Activated CD4-positive, alpha-beta T cell treated with anti-CD3 and anti-CD28 coated beads, Interleukin-2, amount 50 U/mL, for 16 hours (primary cell): ENCODE results near the gene TMC7.
"Not testable (repeated sequence)": the region's sequence is repeated elsewhere in the genome, so short reads cannot be mapped to it uniquely, and the experiment has no call there.

ENCODE experiments used
- DNase-seq: peaks from one replicate; pipeline ENCODE4 v3.0.0-alpha.2; 2020

The TMC7 gene

DNA sequence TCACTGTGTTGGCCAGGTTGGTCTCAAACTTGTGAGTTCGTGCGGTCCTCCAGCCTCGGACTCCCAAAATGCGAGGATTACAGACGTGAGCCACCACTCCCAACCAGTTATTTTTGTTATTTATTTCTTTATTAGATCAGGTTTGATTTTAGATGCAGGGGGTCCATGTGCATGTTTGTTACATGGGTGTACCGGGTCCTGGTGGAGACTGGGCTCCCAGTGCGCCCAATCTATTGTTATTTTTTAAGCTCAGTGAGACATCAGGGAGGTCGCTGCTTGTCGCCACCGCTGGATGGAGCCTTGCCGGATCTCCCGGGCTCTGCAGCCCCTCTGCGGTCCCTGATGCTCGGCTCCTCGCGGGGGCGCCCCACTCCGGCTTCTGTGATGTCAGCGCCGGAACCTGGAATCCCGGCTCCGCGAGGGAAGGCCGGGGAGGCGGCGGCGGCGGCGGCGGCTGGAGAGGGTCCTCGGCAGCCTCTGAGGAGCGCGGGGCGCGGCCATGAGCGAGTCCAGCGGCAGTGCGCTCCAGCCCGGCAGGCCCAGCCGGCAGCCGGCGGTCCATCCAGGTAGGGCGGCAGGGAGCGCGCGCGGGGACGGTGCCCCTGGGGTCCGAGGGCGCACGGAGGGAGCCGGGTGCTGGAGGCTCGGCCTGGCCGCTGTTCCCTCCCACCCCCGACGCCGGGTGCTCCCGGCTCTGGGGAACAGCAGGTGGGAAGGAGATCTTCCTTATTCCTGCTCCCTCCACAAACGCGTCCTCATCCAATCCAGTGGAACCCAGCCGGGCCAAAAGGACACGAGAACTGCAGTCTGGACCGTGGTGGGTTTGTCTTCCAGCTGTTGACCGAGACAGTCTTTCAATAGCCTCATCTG lies at the start of gene TMC7:
TSS of gene TMC7 (plus strand) at position 370 of the 870 bp plus-strand sequence. CDS start at position 500, 130 bp downstream.
- DNase-seq, result peak; percentile 29

DNA sequence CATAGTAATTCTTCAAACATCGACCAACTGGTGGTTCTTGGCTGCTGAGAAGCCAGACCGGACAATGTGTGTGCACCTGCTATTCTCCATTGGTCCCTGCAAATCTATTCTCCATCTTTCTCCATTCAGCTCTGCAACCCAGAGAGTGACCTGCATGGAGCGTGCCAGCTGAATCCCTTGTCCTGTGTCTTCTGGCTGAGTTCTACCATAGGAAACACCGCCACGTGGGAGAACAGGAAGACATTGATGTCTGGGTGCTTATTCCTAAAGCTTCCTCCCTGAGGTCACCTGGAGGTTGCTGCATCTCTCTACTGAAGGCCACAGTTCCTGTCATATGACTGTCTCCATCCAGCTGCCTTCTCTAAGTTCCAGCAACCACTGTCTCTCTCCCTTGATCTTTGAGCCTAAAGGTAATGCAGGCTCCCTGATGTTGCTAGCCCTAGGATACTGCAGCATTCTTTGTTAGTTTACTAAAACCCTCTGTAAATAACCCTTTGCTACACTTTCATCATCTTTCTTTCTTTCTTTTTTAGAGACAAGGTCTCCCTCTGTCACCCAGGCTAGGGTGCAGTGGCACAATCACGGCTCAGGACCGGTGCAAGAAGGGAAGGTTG lies 46.9 kb upstream of the TMC7 start:
- DNase-seq, result no peak

DNA sequence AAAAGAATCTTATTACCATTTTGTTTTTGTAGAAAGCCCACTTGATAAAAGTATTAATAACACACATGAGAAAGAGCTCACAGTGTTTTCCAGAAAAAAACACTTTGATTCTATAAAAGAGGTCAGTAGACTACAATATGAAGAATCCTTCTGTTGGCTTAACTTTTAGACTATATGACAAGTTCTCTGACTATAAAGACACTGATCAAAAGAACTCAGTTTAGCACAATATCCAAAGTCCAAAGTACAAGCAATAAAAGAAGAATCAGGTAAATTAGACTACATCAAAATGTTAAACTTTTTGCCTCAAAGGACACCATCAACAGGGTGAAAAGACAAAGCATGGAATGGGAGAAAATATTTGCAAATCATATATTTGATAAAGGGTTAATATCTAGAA lies 46.3 kb upstream of the TMC7 start:
- no peak for DNase-seq

DNA sequence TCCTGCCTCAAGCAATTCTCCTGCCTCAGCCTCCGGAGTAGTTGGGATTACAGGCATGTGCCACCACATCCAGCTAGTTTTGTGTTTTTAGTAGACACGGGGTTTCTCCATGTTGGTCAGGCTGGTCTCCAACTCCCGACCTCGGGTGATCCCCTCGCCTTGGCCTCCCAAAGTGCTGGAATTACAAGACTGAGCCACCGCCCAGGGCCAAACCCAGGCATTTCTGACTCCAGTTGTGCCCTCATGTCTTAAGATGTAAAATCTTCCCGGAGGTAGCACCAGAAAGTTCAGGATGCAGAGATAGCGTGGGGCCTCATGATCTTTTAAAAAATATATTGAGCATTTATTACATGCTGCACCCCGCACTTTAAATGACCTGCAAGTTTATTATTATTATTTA lies 44.7 kb upstream of the TMC7 start:
- no peak for DNase-seq

DNA sequence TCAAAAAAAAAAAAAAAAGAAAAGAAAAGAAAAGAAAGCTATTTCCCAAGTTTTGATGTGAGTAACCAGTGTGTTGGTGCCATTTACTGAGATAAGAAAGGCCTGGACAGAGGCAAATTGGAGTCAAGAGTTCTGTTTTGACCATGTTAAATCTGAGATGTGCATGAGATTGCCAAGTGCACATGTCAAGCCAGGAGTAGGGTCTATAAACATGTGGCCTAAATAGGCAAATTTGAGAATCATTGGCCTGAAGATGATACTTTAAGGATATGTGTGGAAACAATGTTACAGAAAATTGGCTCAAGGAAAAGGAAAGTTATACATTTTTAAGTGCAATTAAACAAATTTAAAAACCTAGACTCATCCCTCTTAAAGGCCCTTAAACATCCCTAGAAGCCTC lies 42.3 kb upstream of the TMC7 start:
- no peak for DNase-seq

DNA sequence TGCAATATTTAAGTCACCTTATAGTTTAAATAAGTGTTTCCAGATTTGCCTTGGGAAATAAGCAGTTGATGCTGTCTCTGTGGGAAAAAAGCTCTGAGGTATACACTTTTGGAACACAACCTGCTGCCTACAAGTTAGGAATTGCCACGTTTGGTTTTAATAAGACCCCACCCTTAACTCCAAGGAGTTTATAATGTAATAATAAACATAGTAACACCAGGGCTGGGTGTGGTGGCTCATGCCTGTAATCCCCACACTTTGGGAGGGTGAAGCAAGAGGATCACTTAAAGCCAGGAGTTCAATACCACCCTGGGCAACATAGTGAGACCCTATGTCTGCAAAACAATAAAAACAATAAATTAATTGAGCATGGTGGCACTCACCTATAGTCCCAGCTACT lies 41.7 kb upstream of the TMC7 start:
- DNase-seq, result no peak

DNA sequence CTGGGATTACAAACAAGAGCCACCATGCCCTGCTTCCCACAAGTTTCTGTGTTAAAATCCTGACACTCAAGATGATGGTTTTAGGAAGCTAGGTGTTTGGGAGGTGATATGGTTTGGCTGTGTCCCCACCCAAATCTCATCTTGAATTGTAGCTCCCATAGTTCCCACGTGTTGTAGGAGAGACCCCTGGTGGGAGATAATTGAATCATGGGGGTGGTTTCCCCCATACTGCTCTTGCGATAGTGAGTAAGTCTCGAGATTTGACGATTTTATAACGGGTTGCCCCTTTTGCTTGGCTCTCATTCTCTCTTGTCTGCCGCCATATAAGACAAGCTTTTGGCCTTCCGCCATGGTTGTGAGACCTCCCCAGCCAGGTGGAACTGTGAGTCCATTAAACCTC lies 40.3 kb upstream of the TMC7 start:
- DNase-seq, result no peak

DNA sequence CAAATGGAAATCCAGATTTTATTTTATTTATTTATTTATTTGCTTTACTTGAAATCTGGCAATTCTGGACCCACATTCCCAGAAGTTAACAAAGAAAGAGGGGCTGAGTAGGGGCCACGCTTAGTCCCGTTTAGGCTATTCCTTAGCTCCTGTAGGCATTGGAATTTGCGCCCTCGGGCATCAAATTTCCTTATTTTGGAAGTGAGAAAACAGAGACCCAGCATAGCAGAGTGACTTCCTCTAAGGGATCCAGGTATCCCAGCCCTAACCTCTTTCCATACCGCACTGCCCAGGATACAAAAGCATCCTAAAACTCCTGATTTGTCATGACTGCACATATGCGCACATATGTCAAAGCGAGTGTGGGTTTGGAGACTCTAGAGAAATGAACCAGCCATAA lies 38.5 kb upstream of the TMC7 start:
- no peak for DNase-seq

DNA sequence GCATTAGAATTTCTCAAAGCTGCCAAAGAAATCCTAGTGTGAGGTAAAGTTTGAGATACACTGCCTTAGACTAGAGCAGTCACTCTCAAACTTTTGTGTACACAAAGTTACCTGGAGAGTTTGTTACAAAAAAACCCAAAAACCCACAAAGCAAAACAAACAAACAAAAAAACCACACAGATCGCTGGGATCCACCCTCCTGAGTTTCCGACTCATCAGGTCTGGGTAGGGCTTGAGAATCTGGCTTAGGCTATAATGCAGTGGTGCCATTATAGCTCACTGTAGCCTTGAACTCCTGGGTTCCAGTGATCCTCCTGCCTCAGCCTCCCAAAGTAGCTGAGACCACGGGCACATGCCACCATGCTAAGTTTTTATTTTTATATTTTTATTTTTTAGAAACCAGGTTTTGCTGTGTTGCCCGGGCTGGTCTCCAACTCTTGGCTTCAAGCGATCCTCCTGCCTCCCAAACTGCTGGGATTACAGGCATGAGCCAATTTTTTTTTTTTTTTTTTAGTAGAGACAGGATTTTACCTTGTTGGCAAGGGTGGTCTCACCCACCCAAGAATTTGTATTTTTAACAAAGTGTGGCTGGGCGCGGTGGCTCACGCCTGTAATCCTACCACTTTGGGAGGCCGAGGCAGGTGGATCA lies 35.2 kb upstream of the TMC7 start:
- DNase-seq, result no peak

DNA sequence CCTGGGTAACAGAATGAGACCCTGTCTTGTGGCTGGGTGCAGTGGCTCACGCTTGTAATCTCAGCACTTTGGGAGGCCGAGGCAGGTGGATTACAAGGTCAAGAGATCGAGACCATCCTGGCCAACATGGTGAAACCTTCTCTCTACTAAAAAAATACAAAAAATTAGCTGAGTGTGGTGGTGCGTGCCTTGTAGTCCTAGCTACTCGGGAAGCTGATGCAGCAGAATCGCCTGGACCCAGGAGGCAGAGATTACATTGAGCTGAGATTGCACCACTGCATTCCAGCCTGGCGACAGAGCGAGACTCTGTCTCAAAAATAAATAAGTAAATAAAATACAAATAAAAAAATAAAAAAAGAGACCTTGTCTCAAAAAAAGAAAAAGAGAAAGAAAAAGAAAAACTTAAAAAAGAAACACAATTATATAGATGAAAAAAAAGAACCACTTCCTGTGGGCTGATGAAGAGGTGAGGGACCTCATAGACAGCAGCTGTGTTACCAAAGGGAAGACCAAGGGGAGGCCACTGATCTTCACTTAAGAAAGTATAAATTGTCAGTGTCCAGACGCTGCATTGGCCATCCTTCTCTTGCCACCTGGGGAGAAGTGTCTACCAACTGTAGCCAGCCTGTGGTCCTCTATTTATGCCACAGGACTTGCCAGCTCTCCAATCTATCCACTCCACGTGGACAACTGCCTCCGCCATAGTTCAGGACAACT lies 33.1 kb upstream of the TMC7 start:
- DNase-seq, result no peak

DNA sequence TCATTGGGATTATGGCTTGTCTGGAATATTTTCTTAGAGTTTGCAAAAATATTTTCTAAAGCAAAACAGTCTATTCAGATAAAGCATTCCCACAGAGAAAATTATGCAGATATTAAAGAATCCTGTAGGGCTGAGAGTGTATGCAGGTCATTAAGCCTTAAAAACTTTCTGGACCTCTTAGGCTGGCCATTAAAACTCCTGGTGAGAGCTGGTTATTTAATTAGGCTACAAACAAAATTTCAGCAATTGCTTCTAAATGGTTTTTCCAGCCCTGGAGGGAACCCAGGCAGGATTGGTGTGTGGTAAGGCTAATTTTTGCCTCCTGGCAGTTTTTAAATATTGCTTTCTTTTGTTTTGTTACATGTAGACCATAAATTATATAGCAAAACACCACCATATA lies 30.2 kb upstream of the TMC7 start:
- DNase-seq, result no peak

DNA sequence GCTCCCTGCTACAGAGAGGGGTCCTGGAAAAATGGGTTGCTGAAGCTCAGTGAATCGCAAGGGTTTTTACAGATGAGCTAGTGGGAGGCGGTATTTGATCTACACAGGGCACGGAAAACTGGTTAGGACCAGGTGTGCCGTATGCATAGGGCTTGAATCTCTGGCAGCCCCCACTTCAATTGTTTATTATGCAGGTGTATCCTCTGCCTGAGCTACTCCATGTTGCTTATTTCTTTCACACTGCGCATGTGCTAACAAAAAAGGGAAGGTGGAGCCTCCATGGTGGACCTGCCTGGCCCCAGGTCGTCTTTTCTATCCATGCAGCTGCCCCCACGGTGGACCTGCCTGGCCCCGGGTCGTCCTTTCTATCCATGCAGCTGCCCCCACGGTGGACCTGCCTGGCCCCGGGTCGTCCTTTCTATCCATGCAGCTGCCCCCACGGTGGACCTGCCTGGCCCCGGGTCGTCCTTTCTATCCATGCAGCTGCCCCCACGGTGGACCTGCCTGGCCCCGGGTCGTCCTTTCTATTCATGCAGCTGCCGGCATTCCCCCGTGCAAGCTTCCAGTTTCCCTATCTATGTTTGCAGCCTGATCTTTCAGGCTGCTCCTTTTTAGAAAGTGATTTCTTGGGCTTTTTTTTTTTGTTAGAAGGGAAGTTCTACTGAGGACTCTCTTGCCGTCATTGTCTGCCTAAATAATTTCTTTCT lies 27.7 kb upstream of the TMC7 start:
- peak; percentile 29 for DNase-seq

DNA sequence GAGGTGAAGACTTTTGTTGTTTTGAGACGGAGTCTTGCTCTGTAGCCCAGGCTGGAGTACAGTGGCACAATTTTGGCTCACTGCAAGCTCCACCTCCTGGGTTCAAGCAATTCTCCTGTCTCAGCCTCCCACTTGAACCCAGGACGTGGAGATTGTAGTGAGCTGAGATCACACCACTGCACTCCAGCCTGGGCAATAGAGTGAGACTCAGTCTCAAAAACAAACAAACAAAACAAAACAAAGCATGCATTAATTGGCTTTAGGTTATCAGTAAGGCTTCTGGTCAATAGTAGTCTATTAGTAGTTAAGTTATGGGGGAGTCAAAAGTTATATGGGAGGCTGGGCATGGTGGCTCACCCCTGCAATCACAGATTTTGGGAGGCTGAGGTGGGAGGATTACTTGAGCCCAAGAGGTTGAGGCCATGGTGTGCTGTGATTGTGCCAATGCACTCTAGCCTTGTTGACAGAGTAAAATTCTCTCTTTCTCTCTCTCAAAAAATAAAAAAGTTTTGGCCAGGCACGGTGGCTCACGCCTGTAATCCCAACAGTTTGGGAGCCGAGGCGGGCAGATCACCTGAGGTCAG lies 27.0 kb upstream of the TMC7 start:
- DNase-seq, result not testable (repeated sequence)

DNA sequence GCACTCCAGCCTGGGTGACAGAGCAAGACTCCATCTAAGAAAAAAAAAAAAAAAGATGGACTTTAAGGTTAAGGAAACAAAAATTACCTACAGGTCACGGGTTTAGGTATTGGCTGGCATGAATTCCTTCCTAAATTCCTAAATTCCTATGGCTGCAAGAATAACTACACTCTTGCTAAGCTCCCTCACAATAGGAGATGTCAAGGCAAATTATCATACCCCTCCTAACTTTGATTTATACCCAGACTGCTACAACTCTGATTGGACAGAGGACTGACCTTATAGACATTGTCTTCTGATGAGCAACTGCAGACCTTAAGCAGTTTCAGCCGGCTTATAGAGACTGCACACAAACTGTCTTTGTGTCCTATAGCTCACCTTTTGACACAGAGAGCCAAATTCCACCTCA lies 25.1 kb upstream of the TMC7 start:
- no peak for DNase-seq

DNA sequence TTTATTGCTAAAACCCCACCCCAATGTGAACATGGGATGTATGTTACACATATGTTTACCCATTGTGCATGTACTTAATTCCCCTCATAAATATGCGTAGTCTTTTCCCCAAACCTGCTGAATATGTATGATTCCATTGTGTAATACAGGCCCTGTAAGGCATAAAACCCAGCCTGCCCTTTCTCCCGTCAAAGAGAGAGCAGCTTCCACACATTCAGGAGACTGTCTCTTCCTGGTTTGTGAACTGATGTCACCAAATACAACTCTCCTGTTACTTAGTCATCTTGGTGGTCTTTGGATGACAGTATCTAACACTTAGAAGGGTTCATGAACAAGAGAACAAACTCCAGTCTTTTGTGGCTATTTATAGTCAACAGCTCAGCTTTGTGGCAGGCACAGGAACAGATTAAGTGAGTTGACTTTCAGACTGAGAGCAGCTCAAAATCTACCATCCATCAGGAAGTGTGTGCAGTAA lies 24.7 kb upstream of the TMC7 start:
- no peak for DNase-seq

DNA sequence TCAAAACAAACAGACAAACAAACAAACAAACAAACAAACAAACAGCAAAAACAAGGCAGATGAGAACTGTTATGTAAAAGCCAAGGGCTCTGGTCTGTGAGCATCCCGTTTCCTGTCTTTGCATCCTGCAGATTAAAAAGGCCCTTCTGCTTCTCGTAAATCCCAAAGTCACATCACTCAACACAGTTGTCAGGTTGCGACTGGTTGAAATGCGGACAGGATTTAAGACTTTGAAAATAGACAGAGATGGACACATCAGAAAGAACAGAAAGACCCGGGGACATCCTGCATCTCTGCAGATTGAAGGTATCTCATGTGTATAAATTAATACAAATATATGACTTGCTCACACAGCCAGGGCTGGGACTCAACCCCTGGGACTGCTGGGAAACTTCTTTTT lies 18.2 kb upstream of the TMC7 start:
- DNase-seq, result no peak

DNA sequence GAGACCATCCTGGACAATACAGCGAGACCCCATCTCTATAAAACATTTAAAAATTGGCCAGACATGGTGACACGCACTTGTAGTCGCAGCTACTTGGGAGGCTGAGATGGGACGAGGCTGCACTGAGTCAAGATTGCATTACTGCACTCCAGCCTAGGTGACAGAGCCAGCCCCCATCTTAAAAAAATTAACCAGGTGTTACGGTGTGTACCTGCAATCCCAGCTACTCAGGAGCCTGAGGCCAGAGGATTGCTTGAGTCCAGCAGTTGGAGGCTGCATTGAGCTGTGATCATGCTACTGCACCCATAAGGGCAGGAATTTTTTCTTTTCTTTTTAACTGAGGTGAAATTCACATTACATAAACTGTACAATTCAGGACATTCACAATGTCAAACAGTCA lies 16.9 kb upstream of the TMC7 start:
- DNase-seq, result no peak

DNA sequence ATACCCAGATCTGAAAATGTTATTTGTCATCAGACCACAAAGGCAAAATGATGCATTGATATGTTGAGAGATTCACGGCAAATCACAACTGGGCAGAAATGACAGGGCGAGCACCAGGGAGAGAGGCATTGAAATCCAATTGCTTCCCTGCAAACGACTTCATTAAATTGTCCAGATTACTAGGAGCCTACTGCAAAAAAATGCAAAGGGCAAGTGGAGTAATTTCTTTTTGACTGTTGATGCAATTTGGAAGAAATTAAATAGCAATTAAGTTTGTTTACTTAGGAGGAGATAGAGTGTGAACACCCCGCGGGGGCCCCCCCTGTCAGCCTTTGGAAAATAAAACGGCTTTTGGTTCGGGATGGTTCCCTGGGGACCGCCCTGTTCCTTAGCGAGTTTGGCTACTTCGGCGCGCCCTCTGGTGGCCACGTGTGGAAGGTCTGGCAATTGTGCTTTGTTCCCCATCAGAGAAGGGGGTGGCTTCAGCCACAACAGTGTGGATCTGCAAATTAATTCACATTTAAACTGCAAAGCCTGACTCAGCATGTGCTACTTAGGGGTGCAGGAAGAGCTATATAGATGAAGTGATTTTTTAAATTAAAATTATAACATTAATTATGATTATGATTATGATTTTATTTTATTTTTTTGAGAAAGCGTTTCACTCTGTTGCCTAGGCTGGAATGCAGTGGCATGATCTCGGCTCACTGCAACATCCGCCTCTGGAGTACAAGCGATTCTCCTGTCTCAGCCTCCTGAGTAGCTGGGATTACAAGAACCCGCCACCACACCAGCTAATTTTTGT lies 14.5 kb upstream of the TMC7 start:
- peak; percentile 79 for DNase-seq

DNA sequence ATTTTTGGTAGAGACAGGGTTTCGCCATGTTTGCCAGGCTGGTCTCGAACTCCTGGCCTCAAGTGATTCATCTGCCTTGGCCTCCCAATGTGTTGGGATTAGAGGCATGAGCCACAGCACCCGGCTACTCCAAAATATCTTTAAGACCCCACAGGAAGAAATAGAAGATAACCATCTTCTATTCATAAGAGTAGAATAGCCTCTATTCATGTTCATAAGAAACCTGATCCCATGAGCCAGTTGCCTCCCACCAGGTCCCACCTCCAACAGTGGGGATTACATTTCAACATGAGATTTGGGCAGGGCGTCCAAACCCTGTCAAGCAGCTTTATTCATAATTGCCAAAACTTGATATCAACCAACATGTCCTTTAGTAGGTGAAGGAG lies 13.9 kb upstream of the TMC7 start:
- no peak for DNase-seq

DNA sequence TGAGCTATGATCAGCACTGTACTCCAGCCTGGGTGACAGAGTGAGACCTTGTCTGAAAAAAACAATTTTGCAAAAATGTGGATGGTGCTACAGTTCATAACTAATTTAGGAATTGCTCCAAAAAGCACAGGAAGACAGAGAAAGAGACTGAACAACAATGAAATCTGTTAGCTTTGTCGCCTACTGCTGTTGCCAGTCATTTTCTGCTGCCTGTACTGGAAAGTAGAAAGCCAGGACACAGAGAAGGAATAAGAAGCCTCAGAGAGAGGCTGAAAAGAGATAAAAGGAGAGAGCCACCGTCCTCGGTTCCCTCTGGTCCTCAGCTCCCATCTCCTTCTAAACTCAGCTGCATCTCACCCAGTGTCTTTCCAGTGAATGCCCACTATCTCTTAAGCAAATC lies 8.6 kb upstream of the TMC7 start:
- DNase-seq, result no peak

DNA sequence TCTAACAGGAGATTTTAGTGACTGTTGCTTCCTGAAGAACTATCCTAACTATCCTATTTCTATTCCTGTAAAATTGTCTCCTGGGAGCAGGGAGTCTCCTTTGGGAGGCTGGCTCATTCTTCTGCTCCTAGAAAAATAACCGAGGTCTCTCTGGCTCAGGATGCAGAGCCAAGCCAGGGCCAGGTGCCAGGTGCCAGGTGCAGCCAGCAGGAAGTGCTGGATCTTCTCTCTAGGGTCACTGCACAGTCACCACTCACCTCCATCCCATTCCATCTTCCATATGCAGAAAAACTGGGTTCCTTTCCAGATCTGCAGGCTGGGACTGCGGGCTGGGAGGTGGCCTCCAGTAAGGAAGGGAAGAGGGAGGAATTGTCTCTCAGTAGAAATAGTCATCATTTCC lies 3.8 kb upstream of the TMC7 start:
- no peak for DNase-seq
